Measurements from ENCODE around the gene SHH.

GRCh38 chr7:155802291-155802690 lies 10.0 kb downstream of the SHH start:
- TF ChIP-seq CTCF (conservative IDR thresholded peaks at IDR 0.05 in 1 of 2, IDR thresholded peaks at IDR 0.05 in 1 of 2; ENCODE audit: low read depth in 1 of 2, low read length in 2 of 2) (no peak), EZH2 (IDR thresholded peaks at IDR 0.05; ENCODE audit: low read length, missing control alignments) (no peak)
